Thymus (tissue), 11 donors: Measurements from ENCODE around the gene ATP2A2. TPM values are rescaled to one million over a fixed set of nuclear protein-coding genes. Genes with fewer than 3 reads are reported as not detected.
"Not testable (repeated sequence)": the region's sequence is repeated elsewhere in the genome, so short reads cannot be mapped to it uniquely, and the experiment has no call there.

Experiments
- DNase-seq, 9 donors: peaks; one replicate each; pipeline ENCODE4 v3.0.0-alpha.2; 2013; ENCODE audit warnings: low spot score in 9 of 9, low read depth in 6 of 9, missing footprints in 1 of 9
- H3K27ac ChIP-seq, 2 donors: one replicate each; pipeline ENCODE4 v1.5.1; 2013; ENCODE audit warnings: control low read depth in 1 of 2, low read depth in 1 of 2, low read length in 1 of 2, mild to moderate bottlenecking in 1 of 2, moderate library complexity in 1 of 2
- H3K27me3 ChIP-seq, 2 donors: one replicate each; pipeline ENCODE4 v1.5.1; 2013; ENCODE audit warnings: low read length in 1 of 2; ENCODE audit not compliant: control insufficient read depth in 2 of 2, insufficient read depth in 1 of 2
- H3K36me3 ChIP-seq, 2 donors: one replicate each; pipeline ENCODE4 v1.5.1; 2013; ENCODE audit warnings: low read length in 1 of 2, mild to moderate bottlenecking in 1 of 2, moderate library complexity in 1 of 2; ENCODE audit not compliant: control insufficient read depth in 2 of 2, insufficient read depth in 2 of 2
- H3K4me1 ChIP-seq, 2 donors: one replicate each; pipeline ENCODE4 v1.5.1; 2013; ENCODE audit warnings: low read length in 2 of 2; ENCODE audit not compliant: control insufficient read depth in 2 of 2, insufficient read depth in 2 of 2
- H3K4me3 ChIP-seq, 2 donors: one replicate each; pipeline ENCODE4 v1.5.1; 2013; ENCODE audit warnings: low read length in 2 of 2, control low read depth in 1 of 2, mild to moderate bottlenecking in 1 of 2
- H3K9me3 ChIP-seq, 2 donors: one replicate each; pipeline ENCODE4 v1.5.1; 2013; ENCODE audit warnings: low read length in 1 of 2, mild to moderate bottlenecking in 1 of 2; ENCODE audit not compliant: control insufficient read depth in 2 of 2, insufficient read depth in 1 of 2
- whole genome bisulfite sequencing: extraction: QIAGEN DNeasy Blood & Tissue Kit; methylation state at CpG from one replicate; pipeline ENCODE4 v1.1.7; 2013; 5-methylcytosine and 5-hydroxymethylcytosine counted together
- polyA plus RNA-seq: library from polyadenylated mRNA; stranded (reverse); fragments of 200-250 nt; gene quantifications from one replicate; pipeline ENCODE4 v1.2.3, GENCODE V29; 2013
- total RNA-seq: library from RNA; stranded (reverse); fragments of 120-200 nt; gene quantifications from one replicate; pipeline ENCODE4 v1.2.4, GENCODE V29; 2013
- donor health status: healthy.

ATP2A2 gene
- total and polyA plus RNA-seq, 2 donors = 33.8 to 37.6 TPM

GRCh38 chr12:110373425-110373824 lies 92.4 kb downstream of the ATP2A2 start:
- H3K4me1 ChIP-seq = peaks cover 2% of the 10 kb centered on the region in 2 donors
- DNase-seq = no peak
- 94% methylated on average over 2 of the region's 2 CpGs for WGBS
- H3K4me3 ChIP-seq = no peak overlapping the region
- no peaks in the 10 kb centered on the region for H3K27me3 ChIP-seq
- peaks cover 72 to 80% of the 10 kb centered on the region in 2 donors for H3K36me3 ChIP-seq
- H3K27ac ChIP-seq = peak overlapping the region in 1 of 2 donors; percentile 15
- H3K9me3 ChIP-seq = no peaks in the 10 kb centered on the region

- peaks cover 2% of the 10 kb centered on the region in 2 donors for H3K4me1 ChIP-seq
- no peaks in the 10 kb centered on the region for H3K9me3 ChIP-seq
- no peak overlapping the region for H3K4me3 ChIP-seq
- H3K36me3 ChIP-seq = peaks cover 77 to 86% of the 10 kb centered on the region in 2 donors
- WGBS = 97% methylated on average over 13 of the region's 13 CpGs
- no peak for DNase-seq
- no peaks in the 10 kb centered on the region for H3K27me3 ChIP-seq
- no peak overlapping the region for H3K27ac ChIP-seq
Observed at GRCh38 chr12:110373962-110374611, 93.0 kb downstream of the ATP2A2 start.

DNA sequence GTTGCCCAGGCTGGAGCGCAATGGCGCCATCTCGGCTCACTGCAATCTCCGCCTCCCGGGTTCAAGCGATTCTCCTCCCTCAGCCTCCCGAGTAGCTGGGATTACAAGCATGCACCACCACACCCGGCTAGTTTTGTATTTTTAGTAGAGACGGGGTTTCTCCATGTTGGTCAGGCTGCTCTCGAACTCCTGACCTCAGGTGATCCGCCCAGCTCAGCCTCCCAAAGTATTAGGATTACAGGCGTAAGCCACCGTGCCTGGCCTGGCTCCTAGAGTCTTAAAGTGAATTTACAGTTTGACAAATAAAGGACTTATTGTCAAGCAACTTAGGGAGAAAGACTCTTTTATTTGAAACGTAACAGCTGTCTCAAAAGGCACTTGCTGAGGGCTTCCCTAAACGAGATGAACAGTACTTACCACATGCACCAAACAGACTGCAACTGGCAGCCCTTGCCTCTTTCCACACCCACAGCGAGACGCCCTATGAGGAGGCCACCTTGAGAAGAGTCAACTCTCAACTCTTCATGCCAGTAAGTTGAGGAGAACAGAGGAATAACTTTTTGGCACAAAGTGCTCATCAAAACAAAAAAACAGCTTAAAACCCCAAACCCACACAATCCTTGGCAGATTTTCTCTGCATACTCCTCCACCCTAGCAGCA lies 97.2 kb downstream of the ATP2A2 start:
- H3K27me3 ChIP-seq, DNase-seq, H3K27ac ChIP-seq, H3K4me3 ChIP-seq, H3K4me1 ChIP-seq, H3K9me3 ChIP-seq: not testable (repeated sequence)
- peaks cover 83 to 92% of the 10 kb centered on the region in 2 donors for H3K36me3 ChIP-seq
- WGBS = 95% methylated on average over 17 of the region's 17 CpGs

DNA sequence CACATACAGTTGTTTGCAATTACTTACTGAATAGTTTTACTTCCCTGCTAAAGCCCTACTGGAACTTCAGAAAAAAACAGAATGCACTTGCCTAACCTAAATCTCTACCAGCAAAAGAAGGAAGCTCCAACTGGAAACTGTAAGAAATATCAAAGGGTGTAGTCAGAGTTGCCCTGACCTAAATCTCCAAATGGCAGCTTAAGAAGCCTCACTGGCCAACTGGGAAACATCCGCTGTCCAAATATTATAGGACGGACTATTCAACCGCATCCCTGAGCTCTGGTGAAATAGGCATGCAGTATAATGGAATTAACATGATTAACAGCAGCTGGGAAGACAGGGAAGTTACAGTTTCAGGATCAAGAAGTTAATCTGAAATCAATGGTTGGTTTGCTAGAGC lies 98.2 kb downstream of the ATP2A2 start:
- peaks cover 78 to 87% of the 10 kb centered on the region in 2 donors for H3K36me3 ChIP-seq
- no peaks in the 10 kb centered on the region for H3K9me3 ChIP-seq
- DNase-seq = no peak
- no peaks in the 10 kb centered on the region for H3K27me3 ChIP-seq
- no peak overlapping the region for H3K4me3 ChIP-seq
- H3K4me1 ChIP-seq = peaks cover 0 to 2% of the 10 kb centered on the region in 2 donors
- H3K27ac ChIP-seq = no peak overlapping the region
- 98% methylated on average over 3 of the region's 3 CpGs for WGBS

DNA sequence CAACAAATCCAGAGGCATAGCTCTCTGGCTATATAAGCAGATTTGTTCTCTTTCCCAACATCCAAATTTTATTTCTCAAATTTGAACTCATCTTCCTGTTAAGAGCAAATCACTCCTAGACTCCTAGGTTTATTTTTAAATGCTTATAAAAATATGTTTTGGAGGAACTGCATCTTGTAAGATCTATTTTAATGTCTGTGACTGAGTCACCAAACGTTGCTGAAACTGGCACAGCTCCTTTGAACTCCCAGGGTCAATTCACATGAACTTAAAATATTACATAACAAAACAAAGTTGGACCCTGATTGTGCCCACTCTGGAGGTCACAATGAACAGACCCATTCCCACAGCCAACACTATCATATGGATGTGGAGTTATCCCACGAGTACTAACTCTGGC lies 98.6 kb downstream of the ATP2A2 start:
- peaks cover 80 to 87% of the 10 kb centered on the region in 2 donors for H3K36me3 ChIP-seq
- no peaks in the 10 kb centered on the region for H3K27me3 ChIP-seq
- 96% methylated on average over 2 of the region's 2 CpGs for WGBS
- peaks cover 0 to 2% of the 10 kb centered on the region in 2 donors for H3K4me1 ChIP-seq
- no peaks in the 10 kb centered on the region for H3K9me3 ChIP-seq
- DNase-seq = no peak
- H3K27ac ChIP-seq = no peak overlapping the region
- H3K4me3 ChIP-seq = no peak overlapping the region

DNA sequence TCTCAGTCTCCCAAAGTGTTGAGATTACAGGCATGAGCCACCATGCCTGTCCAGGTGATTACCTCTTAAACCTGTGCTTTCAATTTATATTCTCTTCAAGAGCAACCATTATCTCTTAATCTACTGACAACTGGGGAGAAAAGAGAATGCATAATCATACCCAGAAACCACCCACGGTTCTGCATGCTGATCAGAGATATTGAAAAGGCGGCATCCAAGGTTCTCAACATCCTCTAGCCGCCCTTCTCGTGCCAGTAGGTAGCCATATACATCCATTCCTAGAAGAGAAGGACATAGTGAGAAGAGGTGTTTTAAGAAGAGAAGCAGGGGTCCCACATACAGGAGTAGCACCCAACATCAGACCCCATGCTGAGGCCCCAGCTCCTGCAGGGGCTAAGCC lies 101.6 kb downstream of the ATP2A2 start:
- no peaks in the 10 kb centered on the region for H3K27me3 ChIP-seq
- no peak overlapping the region for H3K27ac ChIP-seq
- peaks cover 73 to 87% of the 10 kb centered on the region in 2 donors for H3K36me3 ChIP-seq
- DNase-seq = no peak
- no peaks in the 10 kb centered on the region for H3K9me3 ChIP-seq
- H3K4me1 ChIP-seq = peaks cover 0 to under 1% of the 10 kb centered on the region in 2 donors
- no peak overlapping the region for H3K4me3 ChIP-seq
- WGBS = 96% methylated on average over 4 of the region's 4 CpGs

Other genes with a start within 250 kb of the ATP2A2 start
- 16.6 TPM for gene C12orf76, start 232.7 kb upstream of the ATP2A2 start, total RNA-seq
- 21.5 TPM for gene C12orf76, start 232.7 kb upstream of the ATP2A2 start, polyA plus RNA-seq
- 8.0 TPM for gene IFT81, start 156.9 kb upstream of the ATP2A2 start, total RNA-seq
- 7.3 TPM for gene IFT81, start 156.9 kb upstream of the ATP2A2 start, polyA plus RNA-seq
- 43.2 TPM for gene ANAPC7, start 122.5 kb downstream of the ATP2A2 start, total RNA-seq
- gene ANAPC7, start 122.5 kb downstream of the ATP2A2 start, polyA plus RNA-seq = 66.6 TPM
- gene ARPC3, start 169.1 kb downstream of the ATP2A2 start, total RNA-seq = 377 TPM
- 628 TPM for gene ARPC3, start 169.1 kb downstream of the ATP2A2 start, polyA plus RNA-seq
- 21.9 TPM for gene GPN3, start 187.0 kb downstream of the ATP2A2 start, total RNA-seq
- gene GPN3, start 187.0 kb downstream of the ATP2A2 start, polyA plus RNA-seq = 25.1 TPM
- gene FAM216A, start 187.6 kb downstream of the ATP2A2 start, total RNA-seq = 22.9 TPM
- gene FAM216A, start 187.6 kb downstream of the ATP2A2 start, polyA plus RNA-seq = 10.2 TPM
- 87.9 TPM for gene VPS29, start 220.9 kb downstream of the ATP2A2 start, total RNA-seq
- 320 TPM for gene VPS29, start 220.9 kb downstream of the ATP2A2 start, polyA plus RNA-seq
- gene RAD9B, start 221.1 kb downstream of the ATP2A2 start, total RNA-seq = 1.0 TPM
- 0.87 TPM for gene RAD9B, start 221.1 kb downstream of the ATP2A2 start, polyA plus RNA-seq